GM10847 (cell line): ENCODE measurements around the gene KLHL34.

Experiments used
- POLR2A ChIP-seq: IDR thresholded peaks from 2 replicates; pipeline ENCODE4 v1.6.1; 2011; ENCODE audit not compliant: insufficient read length; ENCODE audit errors: extremely low read depth

KLHL34 gene

DNA sequence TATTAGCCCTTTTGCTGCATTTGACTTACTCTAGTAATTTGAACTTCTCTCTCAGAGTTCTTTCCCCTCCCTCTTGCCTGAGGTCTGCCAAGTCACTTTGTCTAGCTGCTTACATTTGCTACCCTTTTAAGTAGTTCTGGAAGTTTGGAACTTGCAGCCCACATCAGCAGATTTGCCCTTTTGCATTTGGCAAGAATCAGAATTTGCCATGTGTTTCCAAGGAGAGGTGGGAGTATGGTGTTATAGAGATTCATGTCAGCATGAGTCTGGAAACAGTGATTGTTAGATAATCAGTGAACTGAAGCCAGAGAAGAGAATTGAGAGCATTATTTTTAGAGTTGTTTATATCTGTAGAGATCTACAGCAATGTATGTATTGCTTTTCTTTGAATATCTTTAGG, 52.1 kb downstream of the KLHL34 start:
- TF ChIP-seq POLR2A: no peak
